Ammon's horn (tissue), 1 donor: ENCODE measurements around the gene FAM131C.

Source experiments
- DNase-seq: peaks from one replicate; pipeline ENCODE4 v3.0.0-alpha.2; 2016; ENCODE audit warnings: low spot score

Gene FAM131C

GRCh38 chr1:16099412-16099811, 26.0 kb upstream of the FAM131C start:
- no peak for DNase-seq

- no peak for DNase-seq
These were observed 22.0 kb upstream of the FAM131C start for GRCh38 chr1:16095447-16095846.

GRCh38 chr1:16094453-16095158, 21.2 kb upstream of the FAM131C start:
- DNase-seq = no peak

- DNase-seq = no peak
These were observed 20.2 kb upstream of the FAM131C start for GRCh38 chr1:16093611-16094010.

GRCh38 chr1:16092923-16093511, 19.6 kb upstream of the FAM131C start:
- DNase-seq = no peak

GRCh38 chr1:16092097-16092922, 18.9 kb upstream of the FAM131C start:
- DNase-seq = no peak

- DNase-seq = no peak
These were observed 17.8 kb upstream of the FAM131C start for GRCh38 chr1:16091296-16091695.

- DNase-seq = no peak
These were observed 16.8 kb upstream of the FAM131C start for GRCh38 chr1:16090076-16090826.

GRCh38 chr1:16088996-16089395, 15.5 kb upstream of the FAM131C start:
- no peak for DNase-seq

GRCh38 chr1:16088351-16088911, 15.0 kb upstream of the FAM131C start:
- no peak for DNase-seq

GRCh38 chr1:16087733-16088132, 14.3 kb upstream of the FAM131C start:
- DNase-seq = no peak

- no peak for DNase-seq
These were observed 12.1 kb upstream of the FAM131C start for GRCh38 chr1:16085522-16085921.

- DNase-seq = no peak
These were observed 10.0 kb upstream of the FAM131C start for GRCh38 chr1:16083486-16083885.

- no peak for DNase-seq
These were observed 9.0 kb upstream of the FAM131C start for GRCh38 chr1:16082283-16083038.

GRCh38 chr1:16081636-16082035, 8.2 kb upstream of the FAM131C start:
- DNase-seq = no peak

- no peak for DNase-seq
These were observed 7.1 kb upstream of the FAM131C start for GRCh38 chr1:16080422-16081150.

GRCh38 chr1:16078925-16079656, 5.6 kb upstream of the FAM131C start:
- DNase-seq = peak; percentile 86

GRCh38 chr1:16077406-16078245, 4.2 kb upstream of the FAM131C start:
- DNase-seq = no peak

- no peak for DNase-seq
These were observed 3.4 kb upstream of the FAM131C start for GRCh38 chr1:16076865-16077238.
